HL-60/S4 treated with retinoic acid at 250 ng/mL for 4 days and 3 days (cell line): ENCODE data around the gene ACOT2.
"Not testable (repeated sequence)": the region's sequence is repeated elsewhere in the genome, so short reads cannot be mapped to it uniquely, and the experiment has no call there.

Source experiments
- in situ Hi-C: fragments of 300-500 bp; cut with MboI; formaldehyde crosslinking; loops from 2 replicates; pipeline ENCODE4 v1.7.0; 2022; ENCODE audit warnings: low sequenced_read_pairs

Gene ACOT2

DNA sequence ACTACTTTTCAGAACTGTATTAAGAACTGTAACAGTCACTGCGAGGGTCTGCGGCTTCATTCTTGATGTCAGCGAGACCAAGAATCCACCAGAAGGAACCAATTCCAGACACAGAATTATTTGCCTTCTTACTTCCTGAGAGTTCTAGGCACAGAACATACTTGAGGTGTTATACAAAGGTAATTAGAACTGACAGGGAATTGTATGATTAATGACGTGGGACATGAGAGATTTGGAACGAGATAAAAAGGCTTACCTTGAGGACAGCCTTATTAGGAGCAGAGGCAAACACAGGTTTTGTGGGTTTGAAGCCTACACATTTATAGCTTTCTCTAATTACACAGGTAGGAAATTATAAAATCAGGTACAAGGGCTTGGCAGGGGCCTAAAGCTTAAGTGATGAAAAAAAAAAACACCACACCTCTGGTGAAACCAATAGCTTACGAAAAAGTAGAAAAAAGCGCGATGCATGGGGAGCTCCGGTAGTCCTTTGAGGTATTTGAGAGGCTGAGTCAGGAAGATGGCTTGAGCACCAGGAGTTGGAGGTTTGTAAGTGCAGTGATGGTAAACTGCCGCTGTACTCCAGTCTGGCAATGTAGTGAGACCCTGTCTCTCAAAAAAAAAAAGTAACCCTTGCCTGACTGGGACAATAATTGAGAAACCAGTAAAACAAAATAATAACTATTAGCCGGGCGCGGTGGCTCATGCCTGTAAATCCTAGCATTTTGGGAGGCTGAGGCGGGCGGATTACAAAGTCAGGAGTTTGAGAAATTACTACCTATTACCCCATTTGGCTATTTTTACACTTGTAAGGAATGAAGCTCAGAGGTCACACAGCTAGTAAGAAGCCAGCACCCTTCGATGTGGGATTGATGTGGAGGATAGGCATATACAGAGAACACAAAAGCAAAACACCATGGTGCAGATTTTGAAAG is 795 bp upstream of the ACOT2 start:
- in situ Hi-C loops: no loop called here

DNA sequence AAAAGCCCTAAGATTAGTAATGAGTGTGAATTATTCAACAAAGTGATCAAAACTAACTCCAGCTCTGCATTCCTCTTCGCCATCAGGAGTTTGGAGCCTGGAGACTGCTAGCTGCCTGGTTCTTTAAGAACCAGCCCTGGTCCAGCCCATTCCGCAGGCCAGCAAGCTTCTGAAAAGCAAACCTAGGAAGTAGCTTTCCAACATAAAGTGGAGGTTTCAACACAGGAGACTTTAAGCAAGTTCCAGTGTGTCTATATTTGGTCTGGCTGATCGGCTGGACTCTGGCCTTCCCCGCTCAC is 178 bp upstream of the ACOT2 start:
- in situ Hi-C loops: not testable (repeated sequence)

DNA sequence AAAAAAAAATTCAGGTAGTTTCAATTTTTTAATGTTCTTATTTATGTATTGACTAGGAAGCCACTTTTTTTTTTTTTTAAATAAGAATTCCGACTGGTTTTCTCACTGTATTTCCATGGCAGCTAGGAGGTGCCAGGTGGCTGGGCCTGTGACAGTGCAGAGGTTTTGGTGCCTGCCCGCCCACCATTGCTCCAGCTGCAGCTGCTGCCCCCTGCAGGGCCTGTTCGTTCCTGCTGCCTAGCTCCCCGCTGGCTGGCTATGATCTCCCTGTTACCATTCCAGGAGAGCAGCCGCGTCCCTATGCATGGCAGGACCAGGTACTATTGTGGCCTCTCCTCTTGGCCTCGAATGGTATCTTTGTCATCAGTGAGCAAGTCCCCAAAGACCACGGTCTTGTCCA is 1.9 kb downstream of the ACOT2 start:
- in situ Hi-C loops: not testable (repeated sequence)

DNA sequence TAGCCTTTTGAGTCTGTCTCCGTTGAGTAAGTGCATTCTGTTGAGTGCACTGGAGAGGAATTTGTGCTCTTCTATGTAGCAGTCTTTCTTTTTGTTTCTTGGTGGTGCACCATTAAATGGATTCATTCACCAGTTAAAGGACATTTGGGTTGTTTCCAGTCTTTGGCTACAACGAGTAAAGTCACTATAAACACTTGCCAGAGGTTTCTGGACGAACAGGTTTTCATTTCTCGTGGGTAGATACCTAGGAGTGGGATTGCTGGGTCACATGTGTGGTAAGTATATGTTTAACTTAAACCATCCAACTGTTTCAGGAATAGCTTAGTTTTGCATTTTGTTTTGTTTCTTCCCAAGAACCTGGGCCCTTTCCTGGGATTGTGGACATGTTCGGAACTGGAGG is 4.0 kb downstream of the ACOT2 start:
- in situ Hi-C loops: not testable (repeated sequence)

DNA sequence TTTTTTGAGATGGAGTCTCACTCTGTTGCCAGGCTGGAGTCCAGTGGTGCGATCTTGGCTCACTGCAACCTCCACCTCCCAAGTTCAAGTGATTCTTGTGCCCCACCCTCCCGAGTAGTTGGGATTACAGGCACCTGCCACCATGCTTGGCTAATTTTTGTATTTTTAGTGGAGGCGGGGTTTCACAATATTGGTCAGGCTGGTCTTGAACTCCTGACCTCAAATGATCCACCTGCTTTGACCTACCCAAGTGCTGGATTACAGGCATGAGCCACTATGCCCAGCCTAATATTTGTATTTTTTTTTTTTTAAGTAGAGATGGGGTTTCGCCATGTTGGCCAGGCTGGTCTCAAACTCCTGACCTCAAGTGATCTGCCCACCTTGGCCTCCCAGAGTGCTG is 4.7 kb downstream of the ACOT2 start:
- in situ Hi-C loops: not testable (repeated sequence)

DNA sequence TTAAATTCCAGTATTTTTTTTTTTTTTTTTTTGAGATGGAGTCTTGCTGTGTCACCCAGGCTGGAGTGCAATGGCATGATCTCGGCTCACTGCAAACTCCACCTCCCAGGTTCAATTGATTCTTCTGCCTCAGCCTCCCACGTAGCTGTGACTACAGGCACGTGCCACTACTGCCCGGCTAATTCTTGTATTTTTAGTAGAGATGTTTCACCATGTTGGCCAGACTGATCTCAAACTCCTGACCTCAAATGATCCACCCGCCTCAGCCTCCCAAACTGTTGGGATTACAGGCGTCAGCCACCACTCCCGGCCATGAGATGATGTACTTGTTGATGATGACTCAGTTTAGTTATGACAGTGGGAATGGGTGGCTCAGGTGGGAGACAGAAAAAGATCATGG is 5.2 kb downstream of the ACOT2 start:
- in situ Hi-C loops: not testable (repeated sequence)

DNA sequence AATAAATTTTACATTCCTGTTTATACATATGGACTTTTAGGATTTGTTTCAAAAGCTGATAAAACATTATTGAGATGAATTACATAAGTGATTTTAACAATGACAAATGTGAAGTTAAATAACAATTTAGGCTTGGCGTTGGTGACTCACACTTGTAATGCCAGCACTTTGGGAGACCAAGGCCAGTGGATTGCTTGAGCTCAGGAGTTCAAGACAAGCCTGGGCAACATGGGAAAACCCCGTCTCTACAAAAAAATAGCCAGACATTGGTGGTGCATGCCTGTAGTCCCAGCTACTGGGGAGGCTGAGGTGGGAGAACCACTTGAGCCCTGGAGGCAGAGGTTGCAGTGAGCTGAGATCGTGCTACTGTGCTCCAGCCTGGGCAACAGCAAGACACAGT is 7.4 kb downstream of the ACOT2 start:
- in situ Hi-C loops: no loop called here

DNA sequence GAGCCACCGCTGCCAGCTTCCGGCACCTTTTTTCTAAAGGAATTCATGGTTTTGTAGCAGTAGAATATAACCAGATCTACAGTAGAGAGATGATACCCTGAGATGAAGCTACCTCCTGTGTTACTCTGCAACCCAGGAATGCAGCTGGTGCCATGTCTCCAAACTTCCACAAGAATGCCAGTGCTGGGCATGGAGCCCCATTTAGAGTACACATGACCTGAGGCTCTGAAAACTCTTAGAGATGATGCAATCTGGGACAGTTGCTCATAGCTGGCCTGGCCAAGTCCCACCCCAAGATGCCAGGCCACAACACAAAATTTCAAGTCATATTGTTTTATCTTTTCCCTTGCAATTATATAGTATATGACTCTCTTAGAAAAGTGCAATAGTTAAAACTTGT is 8.2 kb downstream of the ACOT2 start:
- in situ Hi-C loops: not testable (repeated sequence)

DNA sequence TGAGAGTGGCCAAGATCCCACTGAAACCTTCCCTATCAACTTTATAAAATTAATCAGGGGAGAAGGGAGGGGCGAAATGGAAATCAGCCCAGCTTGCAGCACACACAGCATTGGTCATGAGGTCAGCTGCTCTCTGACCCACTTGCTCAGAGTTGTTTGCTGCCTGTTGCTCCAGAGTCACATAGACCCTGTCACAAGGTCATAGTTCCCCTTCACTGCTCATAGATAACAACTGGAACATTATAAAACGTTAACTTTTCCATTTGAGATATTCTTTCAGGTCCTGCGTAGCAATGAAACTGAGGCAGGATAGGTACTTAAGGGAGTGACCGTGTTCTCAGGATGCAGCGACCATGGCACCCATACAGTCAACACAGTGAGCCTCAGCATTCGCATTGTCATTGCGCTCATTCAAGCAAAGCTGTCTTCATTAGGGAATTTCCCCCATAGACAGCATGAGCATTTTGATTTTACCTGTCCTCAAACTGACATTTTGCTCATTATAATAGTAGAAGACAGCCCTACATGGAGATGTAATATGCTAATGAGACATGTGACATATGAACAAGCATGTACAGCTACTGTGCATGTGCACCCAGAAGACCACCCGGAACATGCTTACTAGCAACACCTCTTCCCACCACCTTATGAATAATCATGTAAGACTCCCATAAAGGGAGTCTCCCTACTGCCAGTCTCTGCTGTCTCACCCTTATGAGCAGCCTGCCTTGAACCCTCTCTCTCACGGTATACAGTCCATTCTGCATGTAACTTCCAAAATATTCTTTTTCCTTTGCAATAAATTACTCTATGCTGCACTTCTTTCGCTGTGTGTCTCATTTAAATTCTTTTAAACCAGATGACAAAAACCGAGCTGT is 13.3 kb downstream of the ACOT2 start:
- in situ Hi-C loops: not testable (repeated sequence)

DNA sequence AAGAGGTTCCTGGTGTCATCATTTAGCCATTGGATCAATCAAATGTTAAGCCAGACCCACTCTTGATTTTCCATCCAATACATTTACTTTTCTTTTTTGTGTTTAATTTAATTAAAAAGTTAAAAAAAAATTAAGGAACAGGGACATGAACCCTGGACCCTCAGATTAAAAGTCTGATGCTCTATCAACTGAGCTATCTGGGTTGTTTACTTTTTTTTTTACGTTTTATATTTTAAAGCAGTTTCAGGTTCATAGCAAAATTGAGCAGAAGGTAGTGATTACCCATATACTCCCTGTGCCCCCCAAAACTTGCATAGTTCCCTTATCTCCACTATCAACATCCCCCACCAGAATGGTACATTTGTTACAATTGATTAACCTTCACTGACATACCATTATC is 19.7 kb downstream of the ACOT2 start:
- in situ Hi-C loops: no loop called here

DNA sequence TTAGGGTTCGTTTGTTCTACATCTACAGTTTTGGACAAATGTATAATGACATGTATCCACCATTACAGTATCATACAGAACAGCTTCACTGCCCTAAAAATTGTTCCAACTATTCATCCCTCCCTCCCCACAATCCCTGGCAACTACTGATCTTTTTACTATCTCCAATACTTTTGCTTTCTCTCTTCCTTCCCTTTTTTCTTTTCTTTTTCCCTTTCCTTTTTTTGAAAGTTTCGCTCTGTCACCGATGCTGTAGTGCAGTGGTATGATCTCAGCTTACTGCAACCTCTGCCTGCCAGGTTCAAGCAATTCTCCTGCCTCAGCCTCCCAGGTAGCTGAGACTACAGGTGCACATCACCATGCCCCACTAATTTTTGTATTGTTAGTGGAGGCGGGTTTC is 20.1 kb downstream of the ACOT2 start:
- in situ Hi-C loops: no loop called here

DNA sequence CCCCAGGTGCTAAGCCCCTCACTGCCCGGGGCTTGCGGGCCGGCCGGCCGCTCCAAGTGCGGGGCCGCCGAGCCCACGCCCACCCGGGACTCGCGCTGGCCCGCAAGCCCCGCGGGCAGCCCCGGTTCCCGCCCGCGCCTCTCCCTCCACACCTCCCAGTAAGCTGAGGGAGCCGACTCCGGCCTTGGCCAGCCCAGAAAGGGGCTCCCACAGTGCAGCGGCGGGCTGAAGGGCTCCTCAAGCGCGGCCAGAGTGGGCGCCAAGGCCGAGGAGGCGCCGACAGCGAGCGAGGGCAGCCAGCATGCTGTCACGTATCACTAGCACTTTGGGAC is 21.6 kb downstream of the ACOT2 start:
- in situ Hi-C loops: not testable (repeated sequence)

DNA sequence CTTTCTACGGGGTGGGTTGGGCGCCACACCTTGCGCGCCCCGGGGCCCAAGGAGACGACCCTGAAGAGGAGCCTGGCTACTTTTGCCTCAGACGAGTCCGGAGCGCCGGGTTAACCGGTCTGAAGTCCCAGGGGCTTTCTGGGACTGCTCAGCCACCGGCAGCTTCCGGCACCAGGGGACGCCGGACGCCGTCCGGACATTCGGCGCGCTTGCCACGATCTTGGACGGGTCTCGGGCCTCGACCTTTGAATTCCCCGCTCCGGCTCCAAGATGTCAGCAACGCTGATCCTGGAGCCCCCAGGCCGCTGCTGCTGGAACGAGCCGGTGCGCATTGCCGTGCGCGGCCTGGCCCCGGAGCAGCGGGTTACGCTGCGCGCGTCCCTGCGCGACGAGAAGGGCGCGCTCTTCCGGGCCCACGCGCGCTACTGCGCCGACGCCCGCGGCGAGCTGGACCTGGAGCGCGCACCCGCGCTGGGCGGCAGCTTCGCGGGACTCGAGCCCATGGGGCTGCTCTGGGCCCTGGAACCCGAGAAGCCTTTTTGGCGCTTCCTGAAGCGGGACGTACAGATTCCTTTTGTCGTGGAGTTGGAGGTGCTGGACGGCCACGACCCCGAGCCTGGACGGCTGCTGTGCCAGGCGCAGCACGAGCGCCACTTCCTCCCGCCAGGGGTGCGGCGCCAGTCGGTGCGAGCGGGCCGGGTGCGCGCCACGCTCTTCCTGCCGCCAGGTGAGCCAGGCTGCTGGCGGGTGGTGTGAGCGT is 22.9 kb downstream of the ACOT2 start, which contains the start of gene ACOT4:
Gene ACOT4 (plus strand): TSS at position 184 of the 760 bp plus-strand sequence. CDS start 87 bp downstream, at position 271.
- in situ Hi-C loops: no loop called here

DNA sequence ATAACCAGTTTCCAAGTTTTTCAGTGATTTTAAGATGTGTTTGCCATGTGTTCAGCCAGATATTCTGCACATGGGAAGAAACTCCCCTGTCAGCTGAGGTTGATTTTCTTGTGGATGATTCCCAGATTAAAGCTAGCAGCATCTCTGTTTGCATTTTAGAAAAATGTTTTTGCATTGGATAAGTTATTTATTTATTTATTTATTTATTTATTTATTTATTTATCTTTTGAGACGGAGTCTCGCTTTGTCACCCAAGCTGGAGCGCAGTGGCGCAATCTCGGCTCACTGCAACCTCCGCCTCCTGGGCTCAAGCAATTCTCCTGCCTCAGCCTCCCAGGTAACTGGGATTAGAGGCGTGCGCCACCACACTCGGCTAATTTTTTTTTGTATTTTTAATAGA is 25.5 kb downstream of the ACOT2 start:
- in situ Hi-C loops: no loop called here

DNA sequence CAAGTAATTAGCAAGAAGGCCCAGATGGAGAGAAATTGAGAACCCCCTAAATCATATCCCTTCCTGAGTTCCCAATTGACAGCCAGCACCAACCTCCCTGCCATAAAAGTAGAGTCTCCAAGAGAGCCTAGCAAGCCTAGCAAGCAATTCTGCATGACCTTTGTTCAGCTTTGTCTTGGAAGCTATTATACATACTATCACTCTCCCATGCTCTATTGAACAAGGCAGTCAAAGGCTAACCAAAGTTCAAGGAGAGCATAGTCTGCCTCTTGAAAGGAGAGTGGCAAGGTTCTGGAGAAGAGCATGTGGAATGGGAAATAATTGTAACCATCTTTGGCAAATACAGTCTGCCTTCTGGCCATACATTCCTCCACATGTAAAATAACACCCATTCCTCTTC is 30.5 kb downstream of the ACOT2 start:
- in situ Hi-C loops: no loop called here

DNA sequence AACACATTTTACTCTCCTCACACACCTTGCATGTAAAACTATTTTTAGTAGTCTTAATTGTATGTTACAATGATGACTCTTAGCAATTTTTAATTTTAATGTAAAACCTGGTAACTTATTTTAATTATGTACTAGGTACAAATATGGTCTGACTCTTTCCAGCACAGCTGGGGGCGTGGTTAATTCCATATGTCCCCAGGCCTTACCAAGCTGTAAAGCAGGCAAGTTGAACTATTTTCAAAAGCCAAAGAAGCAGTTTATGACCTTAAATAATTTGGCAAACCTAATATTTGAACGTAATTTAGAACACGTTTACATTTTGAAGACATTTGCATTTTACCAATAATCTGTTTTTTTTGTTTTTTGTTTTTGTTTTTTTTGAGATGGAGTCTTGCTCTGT is 34.0 kb downstream of the ACOT2 start:
- in situ Hi-C loops: no loop called here

DNA sequence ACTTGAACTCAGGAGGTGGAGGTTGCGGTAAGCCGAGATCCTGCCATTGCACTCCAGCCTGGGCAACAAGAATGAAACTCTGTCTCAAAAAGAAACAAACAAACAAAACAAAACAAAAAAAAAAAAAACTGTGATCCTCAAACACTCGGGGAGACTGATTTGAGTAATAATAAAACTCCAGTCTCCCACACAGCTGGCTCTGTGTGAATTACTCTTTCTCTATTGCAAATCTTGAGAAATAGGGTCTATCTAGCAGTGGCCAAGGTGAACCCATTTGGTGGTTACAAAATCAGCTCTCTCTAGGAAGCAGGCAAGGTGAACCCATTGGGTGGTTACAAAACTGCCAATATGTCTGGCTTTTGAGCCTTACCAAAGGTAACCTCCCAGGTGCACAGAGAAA is 37.3 kb downstream of the ACOT2 start:
- in situ Hi-C loops: no loop called here

DNA sequence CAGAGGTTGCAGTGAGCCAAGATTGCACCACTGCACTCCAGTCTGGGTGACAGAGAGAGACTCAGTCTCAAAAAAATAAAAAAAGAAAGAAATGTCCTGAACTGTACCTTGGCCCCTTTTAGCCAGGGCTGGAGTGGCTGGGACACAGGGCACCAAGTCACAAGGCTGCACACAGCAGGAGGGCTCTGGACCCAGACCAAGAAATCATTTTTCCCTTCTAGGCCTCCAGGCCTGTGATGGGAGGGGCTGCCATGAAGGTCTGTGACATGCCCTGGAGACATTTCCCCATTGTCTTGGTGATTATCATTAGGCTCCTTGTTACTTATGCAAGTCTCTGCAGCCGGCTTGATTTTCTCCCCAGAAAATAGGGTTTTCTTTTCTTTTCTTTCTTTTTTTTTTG is 38.2 kb downstream of the ACOT2 start:
- in situ Hi-C loops: no loop called here

DNA sequence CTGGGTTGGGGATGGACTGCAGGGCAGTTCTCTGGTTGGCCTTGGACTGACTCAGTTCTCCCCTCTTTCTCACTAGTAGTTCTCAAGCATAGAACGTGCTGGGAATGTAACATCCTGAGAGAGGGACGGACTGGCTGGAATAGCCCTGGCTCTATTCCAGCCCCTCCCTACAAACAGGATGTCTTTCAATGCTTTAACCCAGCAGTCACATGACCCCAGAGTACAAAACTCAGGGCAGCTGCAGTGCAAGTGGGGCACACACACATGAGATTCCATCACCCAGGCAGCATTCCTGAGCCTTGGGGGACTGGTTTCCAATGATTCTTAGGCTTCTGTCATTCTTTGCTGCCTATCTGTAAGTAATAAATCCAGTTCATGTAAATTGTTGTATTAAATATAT is 41.7 kb downstream of the ACOT2 start:
- in situ Hi-C loops: no loop called here

DNA sequence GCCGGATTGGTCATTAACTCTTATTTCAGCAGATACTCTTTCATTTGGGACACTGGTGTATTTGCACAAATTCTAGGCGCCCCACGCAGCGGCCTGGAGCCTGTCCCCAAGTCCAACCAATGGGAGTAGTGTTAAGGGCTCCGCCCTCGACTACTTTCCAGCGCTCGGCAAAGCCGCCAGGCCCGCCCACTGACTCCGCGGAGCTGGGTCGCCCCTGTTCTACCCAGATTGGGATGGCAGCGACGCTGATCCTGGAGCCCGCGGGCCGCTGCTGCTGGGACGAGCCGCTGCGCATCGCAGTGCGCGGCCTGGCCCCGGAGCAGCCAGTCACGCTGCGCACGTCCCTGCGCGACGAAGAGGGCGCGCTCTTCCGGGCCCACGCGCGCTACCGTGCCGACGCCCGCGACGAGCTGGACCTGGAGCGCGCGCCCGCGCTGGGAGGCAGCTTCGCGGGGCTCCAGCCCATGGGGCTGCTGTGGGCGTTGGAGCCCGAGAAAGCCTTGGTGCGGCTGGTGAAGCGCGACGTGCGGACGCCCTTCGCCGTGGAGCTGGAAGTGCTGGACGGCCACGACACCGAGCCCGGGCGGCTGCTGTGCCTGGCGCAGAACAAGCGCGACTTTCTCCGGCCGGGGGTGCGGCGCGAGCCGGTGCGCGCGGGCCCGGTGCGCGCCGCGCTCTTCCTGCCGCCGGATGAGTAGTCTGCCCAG is 43.5 kb downstream of the ACOT2 start, which contains the start of gene ACOT6:
Gene ACOT6 (plus strand): TSS at position 179 of the 707 bp plus-strand sequence. CDS start 55 bp downstream, at position 234.
- in situ Hi-C loops: no loop called here

DNA sequence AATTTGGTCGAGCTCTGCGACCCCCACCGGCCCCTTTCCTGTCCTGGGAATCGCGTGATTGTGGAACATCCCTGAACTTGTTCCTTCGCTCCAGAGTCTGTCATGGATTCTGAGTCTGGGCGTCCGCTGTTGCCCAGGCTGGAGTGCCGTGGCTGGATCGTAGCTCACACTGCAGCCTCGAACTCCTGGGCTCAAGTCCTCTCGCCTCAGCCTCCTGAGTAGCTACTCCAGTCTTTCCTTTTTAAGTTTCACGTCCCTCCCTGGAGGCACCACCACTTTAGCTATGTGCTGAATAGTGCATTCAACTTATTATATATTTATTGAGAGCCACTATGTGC is 44.0 kb downstream of the ACOT2 start:
- in situ Hi-C loops: no loop called here
